Cardiac fibroblast (primary cell): Measurements from ENCODE around the gene TRPM3.

Experiments
- DNase-seq, 2 donors: peaks; one replicate each; pipeline versions ENCODE4 v3.0.0 to v3.0.0-alpha.2; 2010; ENCODE audit warnings: low read depth in 2 of 2
- H3K4me3 ChIP-seq, 2 donors: replicated peaks in 1 of 2; 1 replicate in 1 of 2; 2 replicates in 1 of 2; pipeline ENCODE4 v1.5.1; 2011; ENCODE audit warnings: low read depth in 2 of 2, low read length in 2 of 2, mild to moderate bottlenecking in 2 of 2, moderate library complexity in 1 of 2
- CTCF ChIP-seq: IDR thresholded peaks from one replicate; pipeline ENCODE4 v1.5.1; 2011; ENCODE audit warnings: low read depth, mild to moderate bottlenecking, low read length, inconsistent platforms

The TRPM3 gene

GRCh38 chr9:70506159-70506558 lies 615.3 kb downstream of the TRPM3 start:
- no peak for TF ChIP-seq CTCF
- H3K4me3 ChIP-seq = no peak overlapping the region
- DNase-seq = peak in 1 of 2 donors; percentile 36

GRCh38 chr9:70504834-70505233 lies 616.6 kb downstream of the TRPM3 start:
- peak; percentile 41 to 71 for DNase-seq
- H3K4me3 ChIP-seq = no peak overlapping the region
- TF ChIP-seq CTCF = no peak

- H3K4me3 ChIP-seq = no peak overlapping the region
- peak in 1 of 2 donors; percentile 75 for DNase-seq
- TF ChIP-seq CTCF = no peak
These were observed 618.7 kb downstream of the TRPM3 start for GRCh38 chr9:70502690-70503089.

- no peak for DNase-seq
- H3K4me3 ChIP-seq = no peak overlapping the region
- no peak for TF ChIP-seq CTCF
These were observed 620.6 kb downstream of the TRPM3 start for GRCh38 chr9:70500793-70501192.

- TF ChIP-seq CTCF = no peak
- no peak overlapping the region for H3K4me3 ChIP-seq
These were observed 621.8 kb downstream of the TRPM3 start for GRCh38 chr9:70499621-70500020.

GRCh38 chr9:70498866-70499265 lies 622.6 kb downstream of the TRPM3 start:
- H3K4me3 ChIP-seq = no peak overlapping the region
- TF ChIP-seq CTCF = no peak
- peak in 1 of 2 donors; percentile 36 for DNase-seq

More at GRCh38 chr9:70499621-70500020, 621.8 kb downstream of the TRPM3 start:
- no peak for DNase-seq

- no peak for TF ChIP-seq CTCF
- DNase-seq = no peak
- no peak overlapping the region for H3K4me3 ChIP-seq
These were observed 625.2 kb downstream of the TRPM3 start for GRCh38 chr9:70496244-70496643.
